K562 (cell line): ENCODE results near the gene VGLL3. TPM values are rescaled to one million over a fixed set of nuclear protein-coding genes. Genes with fewer than 3 reads are reported as not detected.

Experiments
- ATAC-seq: fragments of 200-7000 bp; cut with Tn5 transposase; 3 replicates; pipeline ENCODE4 v1.9.1; 2020; ENCODE audit warnings: moderate library complexity
- BruUV-seq: library from RNA; stranded (reverse); fragments of 400-500 nt; replicated peaks from 2 replicates; lab custom pipeline; 2021; lab: Mats Ljungman, UMichigan
- CTCF ChIA-PET: fragments of 300-600 bp; formaldehyde crosslinking; extraction: SDS; loops from one replicate; lab custom pipeline; 2021; ENCODE audit warnings: low intra/inter-chr PET ratio; lab: Yijun Ruan, JAX
- POLR2A ChIA-PET: fragments of 300-600, 350-650 bp; sonication (Branson Sonifier 250); formaldehyde crosslinking; extraction: SDS; loops from one replicate; lab custom pipeline; 2021; ENCODE audit warnings: antibody characterized with exemption, inconsistent platforms; lab: Yijun Ruan, JAX
- DNase-seq, 4 experiments: peaks; one replicate each; pipeline versions ENCODE4 v3.0.0 to v3.0.0-alpha.2; 2011 to 2018; ENCODE audit warnings: low spot score in 3 of 4, mixed read lengths in 3 of 4; ENCODE audit errors: extremely low read depth in 1 of 4
- FAIRE-seq: peaks from 2 replicates; lab custom pipeline; 2011; peaks lifted over from hg19 to GRCh38; lab: Jason Lieb, UNC
- H2AFZ ChIP-seq: 2 replicates; pipeline ENCODE4 v1.6.0; 2011; ENCODE audit warnings: low read depth, low read length, control low read depth, inconsistent platforms
- H3K27ac ChIP-seq: fragments of 200-600 bp; 3 replicates; pipeline ENCODE4 v1.8.0; 2011; ENCODE audit warnings: low read depth, mild to moderate bottlenecking, control low read depth, inconsistent platforms, low read length, moderate library complexity, mixed read lengths; ENCODE audit errors: extremely low read depth
- H3K27me3 ChIP-seq, 2 experiments: fragments of 300-600 bp in 1 of 2; 2 replicates in 1 of 2; 3 replicates in 1 of 2; pipeline versions ENCODE4 v1.6.0 to v1.8.0; 2011; ENCODE audit warnings: inconsistent platforms in 2 of 2, low read length in 2 of 2, mild to moderate bottlenecking in 1 of 2, mixed read lengths in 1 of 2, moderate library complexity in 1 of 2; ENCODE audit not compliant: control insufficient read depth in 2 of 2, insufficient read depth in 2 of 2
- H3K36me3 ChIP-seq: fragments of 300-600 bp; 3 replicates; pipeline ENCODE4 v1.8.0; 2011; ENCODE audit warnings: mild to moderate bottlenecking, low read length, inconsistent platforms; ENCODE audit not compliant: control insufficient read depth, insufficient read depth
- H3K4me1 ChIP-seq, 2 experiments: fragments of 200-600 bp in 1 of 2; replicated peaks in 1 of 2; 2 replicates in 1 of 2; 3 replicates in 1 of 2; pipeline versions ENCODE4 v1.5.1 to v1.8.0; 2011; ENCODE audit warnings: inconsistent platforms in 2 of 2, low read length in 2 of 2, mild to moderate bottlenecking in 1 of 2, mixed read lengths in 1 of 2, moderate library complexity in 1 of 2; ENCODE audit not compliant: control insufficient read depth in 2 of 2, insufficient read depth in 2 of 2
- H3K4me2 ChIP-seq: 2 replicates; pipeline ENCODE4 v1.6.1; 2011; ENCODE audit warnings: low read length, control low read depth, inconsistent platforms, mixed read lengths; ENCODE audit not compliant: insufficient read depth
- H3K4me3 ChIP-seq: fragments of 200-600 bp; sonication (generic), shearing (Covaris generic); 2 replicates; pipeline ENCODE4 v1.5.1; 2016; ENCODE audit warnings: control low read depth, inconsistent platforms
- H3K79me2 ChIP-seq: fragments of 200-600 bp; 3 replicates; pipeline ENCODE4 v1.8.0; 2011; ENCODE audit warnings: low read length, inconsistent platforms; ENCODE audit not compliant: control insufficient read depth, insufficient read depth
- H3K9ac ChIP-seq, 2 experiments: 2 replicates each; pipeline versions ENCODE4 v1.6.0 to v1.6.1; 2011; ENCODE audit warnings: low read depth in 2 of 2, low read length in 2 of 2, control low read depth in 1 of 2, inconsistent platforms in 1 of 2, mild to moderate bottlenecking in 1 of 2, mixed read lengths in 1 of 2; ENCODE audit not compliant: insufficient read depth in 1 of 2
- H3K9me1 ChIP-seq: one replicate; pipeline ENCODE4 v1.6.0; 2011; ENCODE audit warnings: inconsistent platforms, mild to moderate bottlenecking, low read length, moderate library complexity; ENCODE audit not compliant: control insufficient read depth, insufficient read depth
- H3K9me3 ChIP-seq: replicated peaks from 2 replicates; pipeline ENCODE4 v1.5.1; 2011; ENCODE audit warnings: low read depth, low read length, inconsistent platforms; ENCODE audit not compliant: control insufficient read depth, insufficient read depth
- H4K20me1 ChIP-seq: replicated peaks from 2 replicates; pipeline ENCODE4 v1.6.1; 2011; ENCODE audit warnings: low read length, inconsistent platforms, mixed read lengths; ENCODE audit not compliant: control insufficient read depth, insufficient read depth
- ASH1L ChIP-seq: fragments of 450-650 bp; IDR thresholded peaks from 2 replicates; pipeline ENCODE4 v1.6.1; 2018; ENCODE audit warnings: borderline replicate concordance, mild to moderate bottlenecking, low read depth; ENCODE audit not compliant: partially characterized antibody
- CBX1 ChIP-seq: sonication (generic); IDR thresholded peaks from 2 replicates; pipeline ENCODE4 v1.6.1; 2016; ENCODE audit warnings: antibody characterized with exemption, low read depth, mild to moderate bottlenecking
- CTBP1 ChIP-seq: fragments of 450-650 bp; IDR thresholded peaks from 2 replicates; pipeline ENCODE4 v1.6.1; 2016; ENCODE audit warnings: borderline replicate concordance
- KLF13 ChIP-seq: fragments of 450-650 bp; IDR thresholded peaks from 2 replicates; pipeline ENCODE4 v1.6.1; 2016; ENCODE audit warnings: missing genetic modification characterization, low read depth, mild to moderate bottlenecking, missing compliant biosample characterization, moderate library complexity, borderline replicate concordance
- NR2C2 ChIP-seq, 2 experiments: fragments of 200-800 bp in 1 of 2; sonication (Bioruptor generic) in 1 of 2; sonication (generic) in 1 of 2; formaldehyde crosslinking in 1 of 2; IDR thresholded peaks; 2 replicates each; pipeline versions ENCODE4 v1.6.1 to v1.8.0; 2016 to 2022; ENCODE audit warnings: mild to moderate bottlenecking in 1 of 2, missing compliant biosample characterization in 1 of 2, missing genetic modification characterization in 1 of 2, missing genetic modification reagents in 1 of 2
- POLR2A ChIP-seq: fragments of 450-650 bp; conservative IDR thresholded peaks from 2 replicates; pipeline ENCODE4 v1.6.1; 2016
- PRPF4 ChIP-seq: fragments of 200-400 bp; formaldehyde crosslinking; IDR thresholded peaks from one replicate; pipeline ENCODE4 v1.6.1; 2017; ENCODE audit warnings: low read length, low read depth, mild to moderate bottlenecking; ENCODE audit not compliant: insufficient read depth, poor library complexity, severe bottlenecking
- WHSC1 ChIP-seq: IDR thresholded peaks from one replicate; pipeline ENCODE4 v1.6.1; 2012; ENCODE audit warnings: low read length, control low read depth, inconsistent platforms
- ZSCAN29 ChIP-seq: fragments of 450-650 bp; IDR thresholded peaks from 2 replicates; pipeline ENCODE4 v1.6.1; 2017
- WGBS: fragments of 100-300 bp; shearing (Covaris generic); methylation state at CpG from one replicate; pipeline ENCODE4 v1.1.6; 2016; ENCODE audit warnings: low coverage, mixed read lengths; ENCODE audit not compliant: insufficient coverage; ENCODE audit errors: missing lambda C conversion rate; 5-methylcytosine and 5-hydroxymethylcytosine counted together
- in situ Hi-C: fragments of 300-500 bp; cut with MboI; formaldehyde crosslinking; loops from 4 replicates; pipeline ENCODE4 v1.15.0; 2018; ENCODE audit warnings: inconsistent platforms, mixed read lengths
- intact Hi-C: fragments of 100-400 bp; cut with micrococcal nuclease; formaldehyde crosslinking; loops from 2 replicates; pipeline ENCODE4 v1.14.2; 2022
- polyA plus RNA-seq, 8 experiments: library from polyadenylated mRNA; depleted of rRNA in 4 of 8; stranded (reverse) in 5 of 8; unstranded in 3 of 8; fragments of >200 nt; fragmentation: Nextera tagmentation in 2 of 8; fragmentation: Illumina TruSeq in 1 of 8; extraction: Ambion mirVana in 2 of 8; extraction: Trizol in 1 of 8; gene quantifications; 2 replicates each; pipeline versions ENCODE4 v1.2.1 to v1.2.3, GENCODE V29; 2011 to 2014; ENCODE audit warnings: inconsistent platforms in 1 of 8, missing spikeins in 1 of 8
- total RNA-seq, 7 experiments: library from RNA; depleted of rRNA in 6 of 7; stranded (reverse); fragments of >200 nt in 6 of 7; fragmentation: Illumina TruSeq in 2 of 7; extraction: Trizol in 2 of 7; gene quantifications; 2 replicates each; pipeline versions ENCODE4 v1.2.1 to v1.2.3, GENCODE V29; 2011 to 2021; ENCODE audit warnings: low replicate concordance in 1 of 7
- TF ChIP-seq, protein P1 (sequence below): fragments of 200-800 bp; sonication (Bioruptor generic); IDR thresholded peaks from 2 replicates; pipeline ENCODE4 v1.6.1; 2017; ENCODE audit warnings: missing genetic modification characterization, missing compliant biosample characterization
- TF ChIP-seq, protein P2 (sequence below): fragments of 450-650 bp; IDR thresholded peaks from 2 replicates; pipeline ENCODE4 v1.6.1; 2016
- TF ChIP-seq, protein P3 (sequence below): IDR thresholded peaks from 2 replicates; pipeline ENCODE4 v1.6.1; 2011; ENCODE audit warnings: borderline replicate concordance, low read depth, mild to moderate bottlenecking, moderate library complexity, low read length; ENCODE audit not compliant: insufficient read depth, poor library complexity, severe bottlenecking
- TF ChIP-seq, protein P4 (sequence below): fragments of 250-450 bp; sonication (Bioruptor Pico); IDR thresholded peaks from 2 replicates; pipeline ENCODE4 v1.5.0; 2021; ENCODE audit warnings: mild to moderate bottlenecking, borderline replicate concordance
- TF ChIP-seq, protein P5 (sequence below): fragments of 250-450 bp; sonication (Bioruptor Pico); IDR thresholded peaks from 2 replicates; pipeline ENCODE4 v1.8.0; 2021; ENCODE audit warnings: mild to moderate bottlenecking, moderate library complexity

The VGLL3 gene
- total and polyA plus RNA-seq, 9 of the 15 experiments (the other 6 are each of a cell fraction or from before 2014, with no cell fraction given), result under 0.01 to 0.09 (median 0.04) TPM; not detected in 6

DNA sequence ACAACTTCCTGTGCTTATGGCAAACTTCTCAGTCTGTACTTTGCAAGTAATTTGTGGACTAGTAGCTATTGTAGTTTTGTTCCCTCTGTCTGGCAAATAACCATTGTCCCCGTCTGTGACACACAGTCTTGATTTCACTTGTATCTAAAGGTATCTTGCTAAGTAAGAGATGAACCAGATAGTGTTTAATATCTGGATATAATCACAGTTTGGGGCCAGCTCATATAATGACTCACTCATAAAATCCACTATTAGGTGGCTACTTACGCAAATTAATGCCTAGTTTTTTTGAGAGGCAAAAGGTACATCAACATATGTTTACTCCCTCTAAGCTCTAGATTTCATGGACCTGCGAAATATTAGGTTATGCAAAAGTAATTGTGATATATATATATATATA is 30.4 kb downstream of the VGLL3 start:
- Histone ChIP-seq H4K20me1 (no peaks in the 10 kb centered on the region), H3K36me3 (no peaks in the 10 kb centered on the region), H3K79me2 (no peaks in the 10 kb centered on the region), H3K4me2 (no peak overlapping the region), H3K27ac (no peak overlapping the region), H3K27me3 (no peaks in the 10 kb centered on the region), H3K4me3 (no peak overlapping the region), H2AFZ (no peak overlapping the region), H3K4me1 (no peaks in the 10 kb centered on the region), H3K9me3 (no peaks in the 10 kb centered on the region), H3K9me1 (no peaks in the 10 kb centered on the region), H3K9ac (no peak overlapping the region)
- 3% methylated on average over 3 of the region's 3 CpGs for WGBS
- CTCF ChIA-PET, result no interaction called here
- FAIRE-seq (no peak), ATAC-seq (no peak), DNase-seq (no peak)
- intact Hi-C loops (no loop called here), in situ Hi-C loops (no loop called here)
- BruUV-seq, result no TSS peak
- POLR2A ChIA-PET, result no interaction called here
- TF ChIP-seq POLR2A (no peak), KLF13 (tag) (no peak), CBX1 (no peak), PRPF4 (no peak), CTBP1 (no peak), ASH1L (no peak), WHSC1 (no peak), NR2C2 (CRISPR knock-in tag; IDR thresholded peaks at IDR 0.05) (no peak), NR2C2 (tag; IDR thresholded peaks at IDR 0.05) (no peak), ZSCAN29 (no peak)
- TF ChIP-seq, protein P1, sequence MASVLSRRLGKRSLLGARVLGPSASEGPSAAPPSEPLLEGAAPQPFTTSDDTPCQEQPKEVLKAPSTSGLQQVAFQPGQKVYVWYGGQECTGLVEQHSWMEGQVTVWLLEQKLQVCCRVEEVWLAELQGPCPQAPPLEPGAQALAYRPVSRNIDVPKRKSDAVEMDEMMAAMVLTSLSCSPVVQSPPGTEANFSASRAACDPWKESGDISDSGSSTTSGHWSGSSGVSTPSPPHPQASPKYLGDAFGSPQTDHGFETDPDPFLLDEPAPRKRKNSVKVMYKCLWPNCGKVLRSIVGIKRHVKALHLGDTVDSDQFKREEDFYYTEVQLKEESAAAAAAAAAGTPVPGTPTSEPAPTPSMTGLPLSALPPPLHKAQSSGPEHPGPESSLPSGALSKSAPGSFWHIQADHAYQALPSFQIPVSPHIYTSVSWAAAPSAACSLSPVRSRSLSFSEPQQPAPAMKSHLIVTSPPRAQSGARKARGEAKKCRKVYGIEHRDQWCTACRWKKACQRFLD (CRISPR knock-in tag), result no peak
- TF ChIP-seq, protein P2, sequence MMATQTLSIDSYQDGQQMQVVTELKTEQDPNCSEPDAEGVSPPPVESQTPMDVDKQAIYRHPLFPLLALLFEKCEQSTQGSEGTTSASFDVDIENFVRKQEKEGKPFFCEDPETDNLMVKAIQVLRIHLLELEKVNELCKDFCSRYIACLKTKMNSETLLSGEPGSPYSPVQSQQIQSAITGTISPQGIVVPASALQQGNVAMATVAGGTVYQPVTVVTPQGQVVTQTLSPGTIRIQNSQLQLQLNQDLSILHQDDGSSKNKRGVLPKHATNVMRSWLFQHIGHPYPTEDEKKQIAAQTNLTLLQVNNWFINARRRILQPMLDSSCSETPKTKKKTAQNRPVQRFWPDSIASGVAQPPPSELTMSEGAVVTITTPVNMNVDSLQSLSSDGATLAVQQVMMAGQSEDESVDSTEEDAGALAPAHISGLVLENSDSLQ, result no peak
- TF ChIP-seq, protein P3, sequence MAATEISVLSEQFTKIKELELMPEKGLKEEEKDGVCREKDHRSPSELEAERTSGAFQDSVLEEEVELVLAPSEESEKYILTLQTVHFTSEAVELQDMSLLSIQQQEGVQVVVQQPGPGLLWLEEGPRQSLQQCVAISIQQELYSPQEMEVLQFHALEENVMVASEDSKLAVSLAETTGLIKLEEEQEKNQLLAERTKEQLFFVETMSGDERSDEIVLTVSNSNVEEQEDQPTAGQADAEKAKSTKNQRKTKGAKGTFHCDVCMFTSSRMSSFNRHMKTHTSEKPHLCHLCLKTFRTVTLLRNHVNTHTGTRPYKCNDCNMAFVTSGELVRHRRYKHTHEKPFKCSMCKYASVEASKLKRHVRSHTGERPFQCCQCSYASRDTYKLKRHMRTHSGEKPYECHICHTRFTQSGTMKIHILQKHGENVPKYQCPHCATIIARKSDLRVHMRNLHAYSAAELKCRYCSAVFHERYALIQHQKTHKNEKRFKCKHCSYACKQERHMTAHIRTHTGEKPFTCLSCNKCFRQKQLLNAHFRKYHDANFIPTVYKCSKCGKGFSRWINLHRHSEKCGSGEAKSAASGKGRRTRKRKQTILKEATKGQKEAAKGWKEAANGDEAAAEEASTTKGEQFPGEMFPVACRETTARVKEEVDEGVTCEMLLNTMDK, result no peak
- TF ChIP-seq, protein P4, sequence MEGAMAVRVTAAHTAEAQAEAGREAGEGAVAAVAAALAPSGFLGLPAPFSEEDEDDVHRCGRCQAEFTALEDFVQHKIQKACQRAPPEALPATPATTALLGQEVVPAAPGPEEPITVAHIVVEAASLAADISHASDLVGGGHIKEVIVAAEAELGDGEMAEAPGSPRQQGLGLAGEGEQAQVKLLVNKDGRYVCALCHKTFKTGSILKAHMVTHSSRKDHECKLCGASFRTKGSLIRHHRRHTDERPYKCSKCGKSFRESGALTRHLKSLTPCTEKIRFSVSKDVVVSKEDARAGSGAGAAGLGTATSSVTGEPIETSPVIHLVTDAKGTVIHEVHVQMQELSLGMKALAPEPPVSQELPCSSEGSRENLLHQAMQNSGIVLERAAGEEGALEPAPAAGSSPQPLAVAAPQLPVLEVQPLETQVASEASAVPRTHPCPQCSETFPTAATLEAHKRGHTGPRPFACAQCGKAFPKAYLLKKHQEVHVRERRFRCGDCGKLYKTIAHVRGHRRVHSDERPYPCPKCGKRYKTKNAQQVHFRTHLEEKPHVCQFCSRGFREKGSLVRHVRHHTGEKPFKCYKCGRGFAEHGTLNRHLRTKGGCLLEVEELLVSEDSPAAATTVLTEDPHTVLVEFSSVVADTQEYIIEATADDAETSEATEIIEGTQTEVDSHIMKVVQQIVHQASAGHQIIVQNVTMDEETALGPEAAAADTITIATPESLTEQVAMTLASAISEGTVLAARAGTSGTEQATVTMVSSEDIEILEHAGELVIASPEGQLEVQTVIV (CRISPR knock-in tag), result no peak
- TF ChIP-seq, protein P5, sequence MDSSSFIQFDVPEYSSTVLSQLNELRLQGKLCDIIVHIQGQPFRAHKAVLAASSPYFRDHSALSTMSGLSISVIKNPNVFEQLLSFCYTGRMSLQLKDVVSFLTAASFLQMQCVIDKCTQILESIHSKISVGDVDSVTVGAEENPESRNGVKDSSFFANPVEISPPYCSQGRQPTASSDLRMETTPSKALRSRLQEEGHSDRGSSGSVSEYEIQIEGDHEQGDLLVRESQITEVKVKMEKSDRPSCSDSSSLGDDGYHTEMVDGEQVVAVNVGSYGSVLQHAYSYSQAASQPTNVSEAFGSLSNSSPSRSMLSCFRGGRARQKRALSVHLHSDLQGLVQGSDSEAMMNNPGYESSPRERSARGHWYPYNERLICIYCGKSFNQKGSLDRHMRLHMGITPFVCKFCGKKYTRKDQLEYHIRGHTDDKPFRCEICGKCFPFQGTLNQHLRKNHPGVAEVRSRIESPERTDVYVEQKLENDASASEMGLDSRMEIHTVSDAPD (CRISPR knock-in tag), result no peak
